ENCODE data around the gene RPE65.

RPE65 gene

DNA sequence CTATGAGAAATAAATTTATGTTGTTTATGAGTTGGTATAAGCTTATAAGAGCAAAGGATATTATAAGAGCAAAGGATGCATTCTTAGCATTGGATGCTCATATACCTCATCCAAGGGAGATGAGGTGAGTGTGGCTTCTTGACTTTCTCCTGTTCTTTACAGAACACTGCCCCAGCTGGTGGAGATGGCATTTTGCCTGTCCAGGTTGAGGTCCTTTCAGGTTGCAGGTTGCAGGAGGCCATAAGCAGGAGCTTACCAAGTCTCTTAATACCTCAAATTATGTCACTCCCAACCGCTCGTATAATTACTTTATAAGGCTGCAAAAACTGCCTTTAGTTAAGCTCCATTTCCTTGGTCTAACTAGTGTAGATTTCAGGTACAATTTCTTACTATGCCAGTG, 66.7 kb downstream of the RPE65 start:
- DNase-seq (ENCODE audit: low read depth) = no peak
- no peak overlapping the region for H3K4me3 ChIP-seq (ENCODE audit: low read depth, low read length)

GRCh38 chr1:68379085-68379478, 70.7 kb downstream of the RPE65 start:
- H3K4me3 ChIP-seq (ENCODE audit: low read depth, low read length) = no peak overlapping the region

More at GRCh38 chr1:68379085-68379478, 70.7 kb downstream of the RPE65 start:
- DNase-seq (ENCODE audit: low read depth) = no peak
